SU-DHL-6 (cell line): ENCODE data around the gene HSF2BP.
A peak's percentile ranks its signal among the peaks of the same experiment; 100 is the strongest.

Experiments
- EZH2phosphoT487 ChIP-seq: fragments of 200-600 bp; sonication (generic), shearing (Covaris generic); conservative IDR thresholded peaks from 2 replicates; pipeline ENCODE4 v1.6.1; 2018; ENCODE audit warnings: mild to moderate bottlenecking, antibody characterized with exemption, low read length, moderate library complexity, mixed read lengths
- TF ChIP-seq, protein P1 (sequence below): fragments of 200-600 bp; sonication (generic); IDR thresholded peaks from one replicate; pipeline ENCODE4 v1.5.1; 2017; ENCODE audit warnings: antibody characterized with exemption, mild to moderate bottlenecking, low read length, moderate library complexity; ENCODE audit not compliant: insufficient read depth, poor library complexity, severe bottlenecking

DNA sequence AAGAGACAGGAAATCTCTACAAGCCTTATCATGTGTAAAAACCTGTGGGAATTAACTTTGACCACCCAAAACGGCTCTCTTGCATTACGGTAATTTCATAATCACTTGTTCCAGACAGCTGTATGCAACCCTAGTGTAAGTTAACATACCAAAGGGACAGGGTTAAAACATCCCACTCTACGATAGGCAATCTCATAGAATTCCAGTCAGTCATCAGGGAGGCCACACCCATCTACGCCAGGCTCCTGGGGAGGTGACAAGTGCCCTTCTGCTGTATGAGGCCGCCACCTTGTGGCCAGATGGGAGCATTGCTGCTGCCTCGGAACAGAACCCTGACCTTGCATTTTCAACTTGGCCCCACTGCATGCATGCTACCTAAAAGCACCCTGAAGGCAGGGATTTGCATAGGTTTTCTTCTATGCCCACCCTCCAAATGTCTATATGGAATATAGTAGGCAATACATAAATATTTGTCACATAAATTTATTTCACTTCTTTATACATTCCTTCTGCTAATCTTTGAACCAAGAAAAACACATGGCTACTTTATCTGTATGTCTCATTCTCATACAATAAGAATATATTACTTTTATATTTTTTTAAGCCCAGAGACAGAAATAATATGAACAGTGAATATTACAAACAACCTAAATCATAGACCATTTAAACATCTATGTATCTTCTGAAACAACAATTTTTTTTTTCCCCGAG, 12.6 kb downstream of the HSF2BP start:
- TF ChIP-seq, protein P1, sequence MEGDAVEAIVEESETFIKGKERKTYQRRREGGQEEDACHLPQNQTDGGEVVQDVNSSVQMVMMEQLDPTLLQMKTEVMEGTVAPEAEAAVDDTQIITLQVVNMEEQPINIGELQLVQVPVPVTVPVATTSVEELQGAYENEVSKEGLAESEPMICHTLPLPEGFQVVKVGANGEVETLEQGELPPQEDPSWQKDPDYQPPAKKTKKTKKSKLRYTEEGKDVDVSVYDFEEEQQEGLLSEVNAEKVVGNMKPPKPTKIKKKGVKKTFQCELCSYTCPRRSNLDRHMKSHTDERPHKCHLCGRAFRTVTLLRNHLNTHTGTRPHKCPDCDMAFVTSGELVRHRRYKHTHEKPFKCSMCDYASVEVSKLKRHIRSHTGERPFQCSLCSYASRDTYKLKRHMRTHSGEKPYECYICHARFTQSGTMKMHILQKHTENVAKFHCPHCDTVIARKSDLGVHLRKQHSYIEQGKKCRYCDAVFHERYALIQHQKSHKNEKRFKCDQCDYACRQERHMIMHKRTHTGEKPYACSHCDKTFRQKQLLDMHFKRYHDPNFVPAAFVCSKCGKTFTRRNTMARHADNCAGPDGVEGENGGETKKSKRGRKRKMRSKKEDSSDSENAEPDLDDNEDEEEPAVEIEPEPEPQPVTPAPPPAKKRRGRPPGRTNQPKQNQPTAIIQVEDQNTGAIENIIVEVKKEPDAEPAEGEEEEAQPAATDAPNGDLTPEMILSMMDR: peak; percentile 91
- TF ChIP-seq EZH2phosphoT487: no peak
